GM18868 (cell line): ENCODE results near the gene RFX1.

ENCODE experiments used
- ATAC-seq: cut with Tn5 transposase; IDR thresholded peaks from one replicate; pipeline ENCODE4 v1.9.1; 2021; ENCODE audit warnings: mild to moderate bottlenecking, moderate library complexity; ENCODE audit not compliant: unreplicated experiment

The RFX1 gene

DNA sequence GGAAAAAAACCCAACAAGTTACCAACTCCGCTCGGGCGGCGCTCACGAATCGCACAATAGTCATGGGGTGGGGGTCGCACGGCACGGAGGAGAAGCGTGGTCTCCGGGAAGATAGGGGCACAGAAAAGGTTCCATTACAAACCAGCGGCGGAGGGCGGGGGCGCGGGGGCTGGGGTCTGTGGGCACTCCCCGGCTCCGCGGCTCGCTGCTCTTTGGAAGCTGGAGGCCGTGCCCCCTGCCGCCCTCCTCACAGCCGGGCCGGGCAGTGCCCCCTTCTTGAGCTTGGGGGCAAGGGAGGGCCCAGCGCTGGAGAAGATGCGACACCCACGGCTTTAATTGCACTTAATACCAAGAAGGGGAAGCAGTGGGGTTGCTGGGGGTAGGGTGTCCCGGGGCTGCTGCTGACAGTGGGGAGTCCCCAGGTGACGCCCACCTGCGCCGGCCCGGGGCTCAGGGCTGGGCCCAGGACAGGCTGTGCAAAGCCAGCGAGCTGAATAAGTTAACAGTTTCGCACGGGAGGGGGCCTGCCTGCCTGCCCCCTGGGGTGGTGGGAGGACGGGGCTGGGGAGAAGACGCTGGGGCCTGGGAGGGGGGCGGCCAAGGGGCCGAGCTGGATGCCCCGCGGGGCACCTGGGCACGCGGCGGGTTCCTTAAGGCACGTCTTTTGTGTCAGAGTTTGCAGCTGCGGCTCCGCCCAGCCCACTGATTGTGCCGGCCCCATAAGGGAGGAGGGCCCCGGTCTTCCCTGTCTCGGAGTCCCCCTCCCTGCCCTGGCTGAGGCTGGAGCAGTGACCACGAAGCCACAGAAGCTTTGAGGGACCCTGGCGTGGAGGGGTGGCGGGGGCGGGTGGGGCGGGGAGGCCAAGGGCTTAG, 44.1 kb downstream of the RFX1 start:
- no peak for ATAC-seq

DNA sequence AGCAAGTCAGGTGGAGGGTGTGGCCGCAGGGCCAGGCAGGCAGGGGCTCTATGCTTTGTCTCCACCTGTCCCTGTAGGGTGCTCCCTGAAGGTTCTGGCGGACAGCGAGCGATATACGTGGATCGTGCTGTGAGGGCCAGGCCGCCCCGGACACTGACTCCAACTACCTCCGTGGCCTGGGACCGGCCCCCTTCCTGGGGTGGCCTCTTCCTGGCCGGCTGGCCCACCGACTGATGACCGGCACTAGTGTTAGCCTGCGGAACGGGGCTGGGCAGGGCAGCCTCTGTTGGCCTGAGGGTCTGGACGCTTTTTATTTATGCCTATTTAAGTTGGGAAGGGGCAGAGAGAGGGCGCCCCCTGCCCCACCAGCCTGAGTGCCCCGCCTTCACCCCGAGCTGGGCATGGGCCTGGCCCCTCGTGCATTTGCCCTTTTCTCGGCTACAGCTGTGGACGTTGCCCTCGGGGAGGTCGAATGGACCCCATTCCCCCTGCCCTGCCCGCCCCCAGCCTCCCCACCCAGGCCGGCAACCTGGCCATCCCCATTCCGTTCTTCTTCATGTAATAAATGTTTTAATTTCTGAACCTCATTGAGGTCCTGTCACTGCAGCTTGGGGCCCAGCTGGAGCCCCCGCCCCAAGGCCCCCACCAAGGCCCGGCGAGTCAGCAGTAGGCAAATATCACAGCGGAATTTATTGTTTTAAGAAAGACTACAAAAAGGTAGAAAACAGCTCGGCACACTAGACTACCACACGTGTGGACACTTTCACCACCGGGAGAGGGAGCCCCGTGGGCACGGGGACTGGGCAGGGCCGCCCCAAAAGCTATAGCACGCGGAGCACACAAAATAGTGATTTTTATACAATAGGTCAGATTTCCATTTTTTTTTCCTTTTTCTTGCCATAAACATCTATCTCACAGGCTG, 45.0 kb downstream of the RFX1 start:
- ATAC-seq, result no peak

GRCh38 chr19:13959962-13960862, 45.9 kb downstream of the RFX1 start:
- no peak for ATAC-seq

GRCh38 chr19:13959141-13959961, 46.8 kb downstream of the RFX1 start:
- ATAC-seq, result no peak

- no peak for ATAC-seq
Measured at GRCh38 chr19:13958043-13958442, 48.1 kb downstream of the RFX1 start.

GRCh38 chr19:13957051-13957450, 49.1 kb downstream of the RFX1 start:
- ATAC-seq, result no peak

DNA sequence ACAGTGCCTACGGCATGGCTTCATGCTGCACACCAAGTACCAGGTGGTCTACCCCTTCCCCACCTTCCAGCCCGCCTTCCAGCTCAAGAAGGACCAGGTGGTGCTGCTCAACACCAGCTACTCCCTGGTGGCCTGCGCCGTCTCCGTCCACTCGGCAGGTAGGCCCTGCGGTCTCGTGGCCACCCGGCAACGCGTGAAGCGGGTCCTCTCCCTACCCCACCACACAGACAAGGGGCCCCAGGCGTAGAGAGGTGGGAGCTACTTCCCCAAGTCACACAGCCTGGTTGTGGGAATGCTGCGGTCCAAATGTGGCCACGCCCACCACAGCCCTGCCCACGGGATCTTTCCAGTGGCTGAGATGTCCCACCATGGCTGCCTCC, 49.8 kb downstream of the RFX1 start:
- ATAC-seq, result no peak

- ATAC-seq, result no peak
Measured at GRCh38 chr19:13955662-13956364, 50.3 kb downstream of the RFX1 start.

DNA sequence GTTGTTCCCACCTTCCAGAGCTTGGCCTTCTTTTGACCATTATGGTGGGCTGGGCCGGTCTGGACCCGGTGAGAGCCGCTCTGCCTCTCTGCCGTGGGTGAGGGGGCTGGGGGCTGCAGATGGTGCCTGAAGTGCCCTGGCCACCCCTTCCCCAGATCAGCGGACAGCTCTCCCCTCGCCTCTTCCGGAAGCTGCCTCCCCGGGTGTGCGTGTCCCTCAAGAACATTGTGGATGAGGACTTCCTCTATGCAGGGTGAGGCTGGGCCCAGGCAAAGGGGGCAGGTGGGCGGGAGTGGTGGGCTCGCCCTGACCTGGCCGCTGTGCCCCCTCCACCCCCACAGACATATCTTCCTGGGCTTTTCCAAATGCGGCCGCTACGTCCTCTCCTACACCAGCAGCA, 51.9 kb downstream of the RFX1 start:
- no peak for ATAC-seq

DNA sequence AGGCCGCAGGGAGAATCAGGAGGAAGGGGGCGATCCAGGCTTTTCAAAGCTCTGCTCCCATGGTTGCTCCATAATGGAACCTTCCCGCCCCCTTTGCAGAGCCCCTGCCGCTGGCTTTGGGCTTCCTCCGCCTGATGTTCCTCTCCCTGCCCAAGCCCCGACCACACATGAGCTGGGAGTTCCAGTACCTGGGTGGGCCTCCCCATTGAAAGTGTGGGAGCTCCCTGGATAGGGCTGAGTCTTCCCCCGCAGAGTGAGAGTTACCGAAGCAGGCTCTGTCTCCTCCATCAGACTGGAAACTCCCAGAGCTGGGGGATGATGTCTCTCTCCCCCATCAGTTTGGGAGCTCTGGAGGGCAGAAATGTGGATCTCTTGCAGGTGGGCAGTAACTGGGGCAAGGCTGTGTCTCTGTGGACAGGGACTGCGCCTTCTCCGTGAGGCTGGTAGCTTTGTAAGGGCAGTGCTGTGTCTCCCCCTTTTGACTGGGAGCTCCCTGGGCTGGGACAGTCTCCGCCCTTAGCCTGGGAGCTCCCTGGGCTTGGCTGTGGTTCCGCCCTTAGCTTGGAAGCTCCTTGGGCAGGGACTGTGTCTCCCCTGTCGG, 53.1 kb downstream of the RFX1 start:
- ATAC-seq, result no peak

- ATAC-seq, result peak; percentile 95
Measured at GRCh38 chr19:13952154-13952930, 53.8 kb downstream of the RFX1 start, which contains the start of gene DCAF15. Gene DCAF15 (plus strand): TSS chr19:13952509. CDS start chr19:13952513, 4 bp downstream.

DNA sequence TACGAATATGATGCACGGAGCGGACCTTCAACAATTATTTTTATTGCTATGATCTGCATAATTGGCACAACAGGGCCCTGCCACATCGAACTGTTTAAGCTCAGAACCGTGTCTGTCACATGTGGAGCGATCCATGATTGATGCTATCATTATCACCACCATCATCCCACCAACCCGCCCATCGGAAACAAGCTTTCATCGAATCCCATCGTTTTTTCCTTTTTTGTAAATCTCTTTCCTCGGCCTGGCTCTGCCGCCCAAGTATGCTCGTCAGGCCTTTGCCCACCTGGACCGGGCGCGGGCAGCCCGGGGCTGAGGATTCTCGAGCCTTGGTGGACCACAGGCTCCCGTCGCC, 54.3 kb downstream of the RFX1 start:
- no peak for ATAC-seq

- ATAC-seq, result no peak
Measured at GRCh38 chr19:13951043-13951442, 55.1 kb downstream of the RFX1 start.

DNA sequence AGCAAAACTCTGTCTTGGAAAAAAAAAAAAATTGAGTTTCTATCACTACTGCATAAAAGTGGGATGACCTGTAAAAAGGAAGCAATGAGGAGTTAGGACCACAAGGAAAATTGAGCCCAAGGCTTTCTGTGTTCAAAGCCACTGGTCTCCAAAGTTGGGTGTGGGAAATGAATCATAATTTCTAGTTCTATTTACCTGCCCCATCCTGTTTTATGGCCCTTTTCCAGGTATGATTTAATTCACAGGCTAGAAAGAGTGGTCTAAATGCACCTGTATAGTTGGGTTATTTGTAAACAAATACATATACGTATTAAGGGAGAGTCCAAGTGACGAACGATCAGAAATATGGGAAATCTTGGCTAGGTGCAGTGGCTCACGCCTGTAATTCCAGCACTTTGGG, 59.7 kb downstream of the RFX1 start:
- no peak for ATAC-seq

DNA sequence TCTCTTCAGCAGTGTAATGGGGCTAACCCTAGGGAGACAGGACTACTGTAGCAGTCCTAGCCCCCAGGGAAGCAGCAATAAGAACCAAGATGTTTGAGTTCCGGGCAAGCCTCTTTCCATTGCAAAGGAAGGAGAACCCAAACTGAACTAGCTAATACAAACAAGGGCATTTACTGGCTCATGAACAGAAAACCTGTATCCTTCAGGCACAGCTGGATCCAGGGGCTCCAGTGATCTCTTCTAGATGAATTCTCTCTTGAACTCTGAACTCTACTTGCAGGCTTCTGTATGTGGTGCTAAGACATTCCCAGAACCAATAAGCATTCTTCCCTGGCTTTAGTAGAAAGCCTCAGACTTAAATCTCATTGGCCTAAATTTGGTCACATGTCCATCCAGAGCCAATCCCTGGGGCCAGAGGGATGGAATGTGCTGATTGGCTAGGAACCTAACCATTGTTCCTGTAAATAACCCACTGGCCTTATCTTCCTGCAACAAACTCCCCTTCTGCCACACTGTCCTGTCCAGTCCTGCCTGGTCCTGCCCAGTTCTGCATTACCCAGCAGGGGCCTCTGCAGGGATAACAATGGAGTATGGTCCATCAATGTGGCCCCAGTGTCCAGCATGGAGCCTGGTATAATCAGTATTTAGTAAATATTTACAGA, 64.0 kb downstream of the RFX1 start:
- no peak for ATAC-seq

GRCh38 chr19:13938301-13939064, 67.6 kb downstream of the RFX1 start, which contains the start of gene PODNL1:
Gene PODNL1 (minus strand): TSS chr19:13938417. CDS start chr19:13938181, 236 bp downstream.
- no peak for ATAC-seq
